DOHH2 (cell line): ENCODE measurements around the gene ITGAE.

ENCODE experiments used
- H3F3A ChIP-seq: fragments of 200-600 bp; sonication (generic), shearing (Covaris generic); 2 replicates; pipeline ENCODE4 v1.6.0; 2016; ENCODE audit warnings: antibody characterized with exemption, mild to moderate bottlenecking; ENCODE audit not compliant: control insufficient read depth, insufficient read depth
- H3K27ac ChIP-seq: fragments of 200-600 bp; sonication (generic); 2 replicates; pipeline ENCODE4 v1.5.1; 2014; ENCODE audit warnings: low read depth, mild to moderate bottlenecking, low read length, moderate library complexity
- H3K27me3 ChIP-seq: fragments of 200-600 bp; sonication (generic); 2 replicates; pipeline ENCODE4 v1.6.1; 2014; ENCODE audit warnings: mild to moderate bottlenecking, low read length, mixed read lengths; ENCODE audit not compliant: control insufficient read depth
- H3K36me3 ChIP-seq: fragments of 200-600 bp; sonication (generic); 2 replicates; pipeline ENCODE4 v1.6.1; 2014; ENCODE audit warnings: mild to moderate bottlenecking, low read length, moderate library complexity, mixed read lengths; ENCODE audit not compliant: control insufficient read depth
- H3K4me1 ChIP-seq: fragments of 200-600 bp; sonication (generic); 2 replicates; pipeline ENCODE4 v1.6.1; 2014; ENCODE audit warnings: mild to moderate bottlenecking, low read length, mixed read lengths; ENCODE audit not compliant: control insufficient read depth
- H3K4me2 ChIP-seq: fragments of 200-600 bp; sonication (generic); 2 replicates; pipeline ENCODE4 v1.6.0; 2014; ENCODE audit warnings: mild to moderate bottlenecking, low read length, moderate library complexity
- H3K4me3 ChIP-seq: fragments of 200-600 bp; sonication (generic); 2 replicates; pipeline ENCODE4 v1.5.1; 2014; ENCODE audit warnings: mild to moderate bottlenecking, low read length, mixed read lengths
- H3K79me2 ChIP-seq: fragments of 200-600 bp; sonication (generic); 2 replicates; pipeline ENCODE4 v1.6.1; 2014; ENCODE audit warnings: mild to moderate bottlenecking, low read length, mixed read lengths; ENCODE audit not compliant: control insufficient read depth
- H3K9me2 ChIP-seq: fragments of 200-600 bp; sonication (generic); replicated peaks from 2 replicates; pipeline ENCODE4 v1.6.1; 2014; ENCODE audit warnings: mild to moderate bottlenecking, low read length, mixed read lengths; ENCODE audit not compliant: control insufficient read depth
- H3K9me3 ChIP-seq: fragments of 200-600 bp; sonication (generic); 2 replicates; pipeline ENCODE4 v1.6.1; 2014; ENCODE audit warnings: antibody characterized with exemption, low read length, mixed read lengths; ENCODE audit not compliant: control insufficient read depth, insufficient read depth
- H4K20me1 ChIP-seq: fragments of 200-600 bp; sonication (generic); 2 replicates; pipeline ENCODE4 v1.6.0; 2014; ENCODE audit warnings: low read depth, mild to moderate bottlenecking, antibody characterized with exemption, low read length, moderate library complexity; ENCODE audit not compliant: control insufficient read depth, insufficient read depth
- CTCF ChIP-seq: fragments of 200-600 bp; sonication (generic); IDR thresholded peaks from one replicate; pipeline ENCODE4 v1.5.1; 2014; ENCODE audit warnings: antibody characterized with exemption, mild to moderate bottlenecking, low read depth, low read length; ENCODE audit not compliant: poor library complexity, severe bottlenecking
- EZH2phosphoT487 ChIP-seq: fragments of 200-600 bp; sonication (generic); IDR thresholded peaks from 2 replicates; pipeline ENCODE4 v1.6.1; 2017; ENCODE audit warnings: borderline replicate concordance, mild to moderate bottlenecking, antibody characterized with exemption, low read length, moderate library complexity, mixed read lengths

The ITGAE gene

GRCh38 chr17:3770466-3770865, 30.5 kb downstream of the ITGAE start:
- H3K4me2 ChIP-seq = peak overlapping the region; percentile 30
- no peaks in the 10 kb centered on the region for H3K36me3 ChIP-seq
- H3K9me3 ChIP-seq = no peaks in the 10 kb centered on the region
- TF ChIP-seq EZH2phosphoT487 = no peak
- TF ChIP-seq CTCF = no peak
- no peaks in the 10 kb centered on the region for H4K20me1 ChIP-seq
- H3K4me1 ChIP-seq = peaks cover 27% of the 10 kb centered on the region
- H3K27me3 ChIP-seq = no peaks in the 10 kb centered on the region
- no peaks in the 10 kb centered on the region for H3K9me2 ChIP-seq
- 0 out of 2 replicates have a peak overlapping the region, but pooled peaks have one; percentile 1 for H3K4me3 ChIP-seq
- H3F3A ChIP-seq = no peaks in the 10 kb centered on the region; the same call in 1 of the 2 replicates
- H3K79me2 ChIP-seq = no peaks in the 10 kb centered on the region
- peak overlapping the region; percentile 22 for H3K27ac ChIP-seq

- TF ChIP-seq CTCF (no peak), EZH2phosphoT487 (no peak)
- Histone ChIP-seq H3K4me1 (peaks cover 37% of the 10 kb centered on the region), H3K36me3 (no peaks in the 10 kb centered on the region), H3K27me3 (no peaks in the 10 kb centered on the region), H3K79me2 (no peaks in the 10 kb centered on the region), H3K9me3 (no peaks in the 10 kb centered on the region), H3K4me3 (no peak overlapping the region), H3K4me2 (no peak overlapping the region), H3F3A (no peaks in the 10 kb centered on the region; the same call in 1 of the 2 replicates), H4K20me1 (no peaks in the 10 kb centered on the region), H3K27ac (no peak overlapping the region), H3K9me2 (no peaks in the 10 kb centered on the region)
Measured at GRCh38 chr17:3768769-3769168, 32.2 kb downstream of the ITGAE start.

- Histone ChIP-seq H3K4me1 (peaks cover 39% of the 10 kb centered on the region), H3K27ac (no peak overlapping the region), H3K9me2 (no peaks in the 10 kb centered on the region), H3K4me3 (no peak overlapping the region), H3K4me2 (no peak overlapping the region), H3K9me3 (no peaks in the 10 kb centered on the region), H3K36me3 (no peaks in the 10 kb centered on the region), H3K79me2 (no peaks in the 10 kb centered on the region), H4K20me1 (no peaks in the 10 kb centered on the region), H3F3A (no peaks in the 10 kb centered on the region; the same call in 1 of the 2 replicates), H3K27me3 (no peaks in the 10 kb centered on the region)
- no peak for TF ChIP-seq EZH2phosphoT487
- no peak for TF ChIP-seq CTCF
Measured at GRCh38 chr17:3768341-3768740, 32.6 kb downstream of the ITGAE start.

GRCh38 chr17:3766779-3767178, 34.2 kb downstream of the ITGAE start:
- H3K36me3 ChIP-seq = no peaks in the 10 kb centered on the region
- no peaks in the 10 kb centered on the region for H4K20me1 ChIP-seq
- no peaks in the 10 kb centered on the region for H3K9me3 ChIP-seq
- no peak overlapping the region for H3K27ac ChIP-seq
- H3K9me2 ChIP-seq = no peaks in the 10 kb centered on the region
- H3K4me2 ChIP-seq = no peak overlapping the region
- no peaks in the 10 kb centered on the region for H3K27me3 ChIP-seq
- TF ChIP-seq EZH2phosphoT487 = no peak
- no peak for TF ChIP-seq CTCF
- no peak overlapping the region for H3K4me3 ChIP-seq
- H3K4me1 ChIP-seq = peaks cover 39% of the 10 kb centered on the region
- H3F3A ChIP-seq = no peaks in the 10 kb centered on the region; the same call in 1 of the 2 replicates
- no peaks in the 10 kb centered on the region for H3K79me2 ChIP-seq
